IPS-NIHi11 (cell line): ENCODE results near the gene ADGRA1.
"Not testable (repeated sequence)": the region's sequence is repeated elsewhere in the genome, so short reads cannot be mapped to it uniquely, and the experiment has no call there.

ENCODE experiments used
- DNase-seq: peaks from one replicate; pipeline ENCODE4 v3.0.0; 2012; ENCODE audit warnings: mixed read lengths, low spot score

ADGRA1 gene

GRCh38 chr10:133110609-133111275 is 23.0 kb downstream of the ADGRA1 start:
- DNase-seq, result no peak

GRCh38 chr10:133111640-133112039 is 23.9 kb downstream of the ADGRA1 start:
- not testable (repeated sequence) for DNase-seq

- DNase-seq, result no peak
These were observed 25.6 kb downstream of the ADGRA1 start for GRCh38 chr10:133113146-133113830.

DNA sequence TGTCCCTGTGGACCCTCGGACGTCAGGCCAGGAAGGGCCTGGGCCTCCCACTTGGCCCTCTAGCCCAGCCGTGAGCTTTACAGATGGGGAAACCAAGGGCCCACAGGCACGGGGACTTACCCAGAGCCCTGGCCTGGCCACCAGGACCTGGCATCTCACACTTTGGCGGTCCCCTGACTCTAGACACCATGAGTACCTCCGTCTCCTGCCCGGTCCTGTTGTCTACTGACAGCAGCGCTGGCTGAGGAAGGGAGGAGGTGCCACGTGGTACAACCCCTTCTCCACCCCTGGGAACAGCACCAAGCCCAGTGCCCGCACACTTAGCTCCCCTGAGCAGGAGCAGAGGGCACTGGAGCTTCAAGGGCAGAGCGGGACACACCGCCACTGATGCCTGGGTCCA is 26.1 kb downstream of the ADGRA1 start:
- no peak for DNase-seq

GRCh38 chr10:133114251-133114650 is 26.5 kb downstream of the ADGRA1 start:
- no peak for DNase-seq

- DNase-seq, result no peak
These were observed 27.2 kb downstream of the ADGRA1 start for GRCh38 chr10:133114726-133115452.

GRCh38 chr10:133115453-133115842 is 27.7 kb downstream of the ADGRA1 start:
- no peak for DNase-seq

DNA sequence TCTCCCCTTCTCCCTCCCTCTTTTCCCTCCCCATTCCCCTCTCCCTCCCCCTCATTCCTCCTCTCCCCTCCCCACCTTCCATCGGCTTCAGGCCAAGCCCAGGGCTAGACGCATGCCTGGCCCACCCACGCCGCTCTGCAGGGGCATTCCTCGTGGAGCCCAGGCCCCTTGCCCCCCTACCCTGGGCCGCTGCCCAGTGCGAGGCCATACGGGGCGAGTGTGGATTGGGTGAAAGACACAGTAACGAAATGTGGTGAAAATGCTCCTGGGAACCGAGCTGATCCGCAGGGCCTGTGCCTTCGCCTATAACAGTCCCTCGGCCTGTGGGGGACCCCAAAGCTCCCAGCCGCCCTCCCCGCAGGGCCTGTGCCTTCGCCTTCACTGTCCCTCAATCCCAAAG is 28.3 kb downstream of the ADGRA1 start:
- DNase-seq, result no peak

GRCh38 chr10:133116455-133116854 is 28.7 kb downstream of the ADGRA1 start:
- DNase-seq, result no peak

GRCh38 chr10:133117036-133117687 is 29.4 kb downstream of the ADGRA1 start:
- DNase-seq, result no peak

DNA sequence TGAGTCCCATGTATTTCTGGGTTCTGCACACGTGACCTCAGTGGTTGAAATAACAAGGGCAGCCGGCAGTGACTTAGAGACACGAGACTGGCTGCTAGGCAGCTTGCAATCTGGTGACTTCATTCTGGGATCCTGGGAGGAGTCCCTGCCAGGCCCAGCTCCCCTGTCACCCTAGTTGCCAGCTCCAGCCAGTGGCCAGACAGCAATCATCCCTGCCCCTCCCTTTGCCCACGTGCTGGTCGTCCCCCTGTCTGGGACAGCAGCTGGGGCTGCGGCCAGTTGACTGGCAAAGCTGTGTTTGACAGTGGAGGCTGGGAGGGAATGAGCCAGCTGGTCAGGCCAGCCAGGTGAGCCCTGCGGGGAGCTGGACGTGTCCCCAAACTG is 30.0 kb downstream of the ADGRA1 start:
- no peak for DNase-seq

DNA sequence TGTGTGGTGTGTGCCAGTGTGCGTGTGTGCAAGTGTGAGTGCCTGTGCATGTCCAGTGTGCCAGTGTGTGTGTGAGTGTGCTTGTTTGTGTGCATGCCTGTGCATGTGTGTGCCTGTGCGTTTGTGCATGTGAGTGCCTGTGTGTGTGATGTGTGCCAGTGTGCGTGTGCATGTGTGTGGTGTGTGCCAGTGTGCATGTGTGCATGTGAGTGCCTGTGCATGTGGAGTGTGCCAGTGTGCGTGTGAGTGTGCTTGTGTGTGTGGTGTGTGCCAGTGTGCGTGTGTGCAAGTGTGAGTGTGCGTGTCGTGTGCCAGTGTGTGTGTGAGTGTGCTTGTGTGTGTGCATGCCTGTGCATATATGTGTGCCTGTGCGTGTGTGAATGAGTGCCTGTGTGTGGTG is 33.8 kb downstream of the ADGRA1 start:
- no peak for DNase-seq

DNA sequence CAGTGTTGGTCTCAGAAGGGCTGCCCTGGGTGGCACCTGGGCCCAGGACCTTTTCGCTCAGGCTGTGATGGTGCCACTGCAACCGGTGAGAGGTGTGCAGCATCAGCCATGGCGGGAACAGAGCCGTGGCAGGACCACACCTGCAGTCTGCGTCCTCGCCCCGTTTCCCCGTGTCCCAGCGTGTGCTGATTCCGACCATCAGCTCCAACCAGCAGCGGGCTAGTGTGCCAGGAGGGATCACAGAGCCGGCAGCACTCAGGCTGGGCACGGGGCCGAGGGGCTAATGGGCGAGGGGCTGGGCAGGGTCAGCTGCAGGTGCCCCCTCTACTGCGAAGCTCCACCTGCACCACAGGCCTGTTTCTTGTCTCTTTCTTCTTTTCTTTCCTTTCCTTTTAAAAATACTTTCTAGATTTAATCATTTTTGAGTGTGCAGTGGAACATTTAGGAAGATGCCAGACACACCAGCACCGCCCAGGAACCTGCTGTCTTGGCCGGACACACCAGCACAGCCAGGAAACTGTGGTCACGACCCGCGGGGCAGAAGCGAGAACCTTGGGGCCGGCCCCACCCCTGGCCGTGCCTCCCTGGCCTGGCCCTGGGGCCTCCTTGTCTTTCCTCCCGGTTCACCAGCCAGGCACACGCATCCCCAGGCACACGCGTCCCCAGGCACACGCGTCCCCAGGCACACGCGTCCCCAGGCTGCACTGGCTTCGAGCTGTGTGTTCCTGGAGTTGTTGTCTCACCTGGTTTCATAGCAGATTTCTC is 34.6 kb downstream of the ADGRA1 start:
- DNase-seq, result no peak

GRCh38 chr10:133123050-133123745 is 35.5 kb downstream of the ADGRA1 start:
- DNase-seq, result no peak

DNA sequence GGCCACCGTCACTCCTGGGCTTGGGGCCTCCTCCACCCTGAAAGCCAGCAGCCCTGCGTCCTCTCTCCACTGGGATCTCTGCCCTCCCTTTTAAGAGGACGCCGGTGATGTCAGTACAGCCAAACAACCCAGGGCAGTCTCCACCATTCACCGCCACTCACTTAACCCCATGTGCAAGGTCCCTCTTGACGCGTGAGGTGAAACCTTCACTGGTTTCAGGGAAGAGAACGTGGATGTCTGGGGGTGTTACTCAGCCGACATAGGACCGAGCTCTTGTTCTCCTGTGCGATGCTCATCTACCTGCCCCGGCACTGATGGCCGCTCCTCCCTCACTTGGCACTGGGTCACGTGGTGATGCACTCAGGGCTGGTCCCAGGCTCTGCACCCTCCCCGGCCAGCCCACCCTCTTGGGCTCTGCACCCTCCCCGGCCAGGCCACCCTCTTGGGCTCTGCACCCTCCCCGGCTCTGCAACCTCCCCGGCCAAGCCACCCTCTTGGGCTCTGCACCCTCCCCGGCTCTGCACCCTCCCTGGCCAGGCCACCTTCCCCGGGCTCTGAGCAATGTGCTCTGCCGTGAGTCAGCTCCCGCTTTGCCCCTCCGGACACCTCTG is 36.1 kb downstream of the ADGRA1 start:
- DNase-seq, result no peak

DNA sequence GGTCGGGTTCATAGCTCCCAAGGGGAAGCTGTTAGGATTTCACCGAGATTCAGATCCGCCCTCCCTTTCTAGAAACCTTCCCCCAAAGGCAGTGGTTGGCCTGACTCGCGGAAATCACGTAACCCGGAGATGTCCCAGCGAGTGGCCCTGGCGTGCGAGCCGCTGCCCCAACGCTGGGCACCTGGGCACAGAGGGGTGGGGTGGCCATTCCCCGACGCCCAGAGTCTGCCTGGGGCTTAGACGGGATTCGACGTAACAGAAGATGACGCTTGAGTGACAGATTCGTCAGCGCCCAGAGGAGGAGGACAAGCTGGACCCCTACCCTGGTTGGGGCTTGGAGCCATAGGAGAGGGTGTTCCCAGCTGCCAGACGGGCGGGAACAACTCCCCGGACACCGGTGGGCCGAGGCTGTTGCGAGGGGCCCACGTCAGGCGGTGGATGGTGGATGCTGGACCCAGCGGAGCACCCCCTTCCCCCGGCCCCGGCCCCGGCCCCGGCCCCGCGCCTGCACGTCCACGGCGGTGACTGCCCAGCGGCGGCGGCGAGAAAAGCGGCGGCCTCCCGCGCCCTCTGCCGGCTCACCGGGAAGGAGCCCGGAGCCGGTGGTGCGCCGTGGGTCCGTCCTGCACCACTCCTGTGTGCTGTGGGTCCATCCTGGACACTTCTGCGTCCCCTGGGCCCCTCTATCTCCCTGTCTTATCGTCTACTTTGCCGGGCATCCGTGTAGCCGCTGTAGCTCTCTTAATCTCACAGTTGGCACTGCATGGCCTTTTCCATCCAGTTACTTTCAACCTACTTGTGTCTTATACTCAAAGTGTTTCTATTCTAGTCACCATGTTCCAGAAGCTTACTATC is 36.9 kb downstream of the ADGRA1 start:
- DNase-seq, result peak; percentile 92

DNA sequence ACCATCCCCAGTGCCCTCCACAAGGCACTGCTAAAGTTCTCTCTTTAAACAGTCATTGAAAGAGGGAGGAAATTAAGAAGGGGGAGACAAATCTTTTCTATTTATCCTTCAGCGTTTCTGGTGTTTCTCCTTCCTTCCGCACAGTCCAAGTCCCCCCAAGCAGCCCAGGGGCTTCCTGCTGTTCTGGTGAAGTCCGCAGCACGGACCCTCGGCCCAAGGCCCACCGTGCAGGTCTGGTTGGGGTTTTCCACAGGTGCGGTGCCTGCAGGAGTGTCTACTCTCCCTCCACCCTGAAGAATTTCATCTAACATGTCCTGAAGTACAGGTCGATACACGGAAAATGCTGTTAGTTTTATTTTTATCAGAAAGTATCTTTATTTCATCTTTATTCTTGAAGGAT is 38.2 kb downstream of the ADGRA1 start:
- DNase-seq, result peak; percentile 4

DNA sequence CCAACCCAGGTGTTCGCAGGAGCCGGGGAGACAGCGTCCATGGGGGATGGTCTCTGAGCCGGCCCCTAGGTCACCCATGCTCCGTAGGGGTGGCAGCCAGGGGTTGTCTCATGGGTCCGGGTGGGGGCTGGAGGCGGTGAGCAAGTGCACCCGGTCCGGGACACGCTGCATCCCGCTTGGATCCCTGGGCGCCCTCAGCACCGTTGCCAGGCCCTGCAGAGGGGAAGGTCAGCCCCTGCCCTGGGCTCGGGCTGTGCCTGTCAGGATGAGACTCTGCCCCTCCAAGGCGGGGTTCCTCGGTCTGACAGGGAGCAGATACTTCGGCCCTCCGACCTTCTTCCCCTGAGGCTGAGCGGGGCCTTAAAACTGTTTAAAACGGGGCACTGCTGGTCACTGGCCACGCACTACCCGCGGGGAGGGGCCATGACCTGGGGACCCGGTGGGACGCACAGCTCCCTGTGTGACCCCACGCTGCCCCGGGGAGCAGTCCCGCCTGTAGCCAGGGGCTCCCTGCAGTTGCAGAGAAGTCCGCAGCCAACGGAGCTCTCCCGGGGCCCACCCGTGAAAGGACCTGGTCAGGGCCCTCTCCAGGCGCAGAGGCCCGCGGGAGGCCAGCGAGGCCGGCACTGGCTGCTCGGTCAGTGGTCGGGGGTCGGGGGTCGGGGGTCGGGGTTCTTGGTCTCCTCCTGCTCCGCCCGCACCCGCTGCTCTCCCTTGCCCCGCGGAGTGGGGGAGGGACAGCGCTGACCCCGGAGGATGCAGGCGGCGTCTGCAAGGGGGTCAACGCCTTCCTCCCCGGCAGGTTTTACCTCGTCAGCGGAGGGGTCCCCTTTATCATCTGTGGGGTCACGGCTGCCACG is 38.9 kb downstream of the ADGRA1 start:
- peak; percentile 28 for DNase-seq
